Skin epidermis (tissue), 12 donors: Measurements from ENCODE around the gene ZNF451.
A peak's percentile ranks its signal among the peaks of the same experiment; 100 is the strongest.

Experiments
- H3K27ac ChIP-seq, 21 experiments: fragments of 200-600 bp; sonication (generic) in 11 of 21; one replicate each; pipeline ENCODE4 v1.5.0; 2020; ENCODE audit warnings: mild to moderate bottlenecking in 3 of 21, inconsistent platforms in 2 of 21, moderate library complexity in 2 of 21
- H3K4me3 ChIP-seq, 7 experiments: fragments of 200-600 bp; sonication (generic) in 2 of 7; one replicate each; pipeline ENCODE4 v1.5.0; 2020; ENCODE audit warnings: inconsistent platforms in 2 of 7, mild to moderate bottlenecking in 2 of 7, moderate library complexity in 1 of 7

The ZNF451 gene

GRCh38 chr6:57142178-57142525, 52.2 kb downstream of the ZNF451 start:
- Histone ChIP-seq H3K27ac (no peak overlapping the region), H3K4me3 (no peak overlapping the region)

DNA sequence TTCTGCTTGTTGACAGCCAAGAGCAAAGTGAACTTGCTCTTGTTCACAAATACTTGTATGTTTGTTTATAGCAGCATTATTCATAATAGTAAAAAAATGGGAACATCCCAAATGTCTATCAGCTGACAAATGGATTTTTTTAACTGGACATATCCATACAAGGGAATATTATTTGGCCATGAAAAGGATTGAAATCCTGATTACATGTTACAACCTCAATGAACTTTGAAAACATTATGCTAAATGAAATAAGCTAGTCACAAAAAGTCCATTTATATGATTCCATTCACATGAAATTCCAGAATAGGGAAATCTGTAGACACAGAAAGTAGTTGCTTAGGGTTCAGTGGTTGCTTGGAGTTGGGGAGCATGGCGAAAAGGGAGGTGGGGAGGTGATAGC, 53.7 kb downstream of the ZNF451 start:
- Histone ChIP-seq H3K4me3 (no peak overlapping the region), H3K27ac (no peak overlapping the region)

DNA sequence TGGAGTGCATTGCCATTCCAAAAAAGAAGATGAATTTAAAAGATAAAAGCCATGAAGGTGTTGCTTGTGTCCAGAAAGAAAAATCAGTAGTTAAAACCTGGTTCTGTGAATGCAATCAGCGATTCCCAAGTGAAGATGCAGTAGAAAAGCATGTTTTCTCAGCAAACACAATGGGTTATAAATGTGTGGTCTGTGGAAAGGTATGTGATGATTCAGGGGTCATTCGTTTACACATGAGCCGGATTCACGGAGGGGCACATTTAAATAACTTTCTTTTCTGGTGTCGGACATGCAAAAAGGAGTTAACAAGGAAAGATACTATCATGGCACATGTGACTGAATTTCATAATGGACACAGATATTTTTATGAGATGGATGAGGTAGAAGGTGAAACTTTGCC, 57.4 kb downstream of the ZNF451 start:
- Histone ChIP-seq H3K27ac (no peak overlapping the region), H3K4me3 (no peak overlapping the region)

GRCh38 chr6:57147955-57148858, 58.2 kb downstream of the ZNF451 start:
- no peak overlapping the region for H3K4me3 ChIP-seq

DNA sequence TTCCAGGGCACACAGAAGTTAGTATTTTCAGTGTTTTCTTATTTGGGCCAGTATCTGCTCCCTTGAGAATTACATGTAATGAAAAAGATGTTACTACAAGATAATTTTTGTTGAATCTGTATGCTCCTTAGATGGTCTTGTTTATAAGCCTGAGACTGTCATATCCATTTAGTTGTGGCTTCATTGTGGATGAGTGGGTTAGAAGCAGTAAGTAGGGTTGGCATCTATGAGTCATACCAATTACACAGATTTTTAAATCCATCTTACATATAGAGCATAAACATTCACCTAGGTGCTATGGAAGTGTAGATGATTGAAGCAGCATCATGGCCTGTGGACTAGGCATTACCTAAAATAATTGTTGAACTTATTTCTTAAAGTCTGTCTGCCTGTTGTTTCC, 68.7 kb downstream of the ZNF451 start:
- Histone ChIP-seq H3K27ac (no peak overlapping the region), H3K4me3 (no peak overlapping the region)

More at GRCh38 chr6:57147955-57148858, 58.2 kb downstream of the ZNF451 start:
- H3K27ac ChIP-seq, result no peak overlapping the region

DNA sequence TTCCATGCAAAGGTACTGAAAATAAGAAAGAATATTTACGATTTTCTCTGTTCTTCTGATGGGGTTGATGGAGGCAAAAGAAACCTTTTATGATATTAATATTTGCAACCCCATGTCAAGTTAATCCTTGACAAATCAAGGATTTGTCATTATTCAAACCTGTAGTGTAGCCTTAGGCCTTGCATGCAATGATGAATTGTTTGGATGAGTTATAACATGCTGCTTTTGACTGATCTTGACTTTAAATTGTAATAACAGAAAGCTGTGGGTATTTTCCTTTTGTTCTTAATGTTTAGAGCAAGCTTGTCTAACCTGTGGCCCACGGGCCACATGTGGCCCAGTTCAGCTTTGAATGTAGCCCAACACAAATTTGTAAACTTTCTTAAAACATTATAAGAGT, 69.1 kb downstream of the ZNF451 start:
- no peak overlapping the region for H3K4me3 ChIP-seq
- no peak overlapping the region for H3K27ac ChIP-seq

GRCh38 chr6:57162028-57162427, 72.0 kb downstream of the ZNF451 start:
- no peak overlapping the region for H3K27ac ChIP-seq
- no peak overlapping the region for H3K4me3 ChIP-seq

GRCh38 chr6:57162516-57162915, 72.5 kb downstream of the ZNF451 start:
- H3K27ac ChIP-seq, result no peak overlapping the region
- H3K4me3 ChIP-seq, result no peak overlapping the region

DNA sequence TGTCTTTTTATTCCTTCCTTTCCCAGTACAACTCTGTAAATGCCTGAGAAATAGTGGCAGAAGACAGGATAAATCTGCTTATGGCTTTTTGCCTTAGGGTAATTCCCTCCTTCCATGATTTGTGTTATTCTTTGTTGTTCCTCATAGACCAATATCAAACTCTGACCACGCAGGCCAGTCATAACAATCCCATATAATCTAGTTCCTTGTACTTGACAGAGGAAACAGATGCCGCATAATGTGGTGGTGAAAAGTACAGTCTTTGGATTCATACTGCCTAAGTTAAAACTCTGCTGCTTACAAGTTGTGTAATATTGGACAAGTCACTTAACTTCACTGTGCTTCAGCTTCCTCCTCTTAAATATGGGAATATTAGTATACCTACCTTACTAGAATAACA, 74.0 kb downstream of the ZNF451 start:
- Histone ChIP-seq H3K4me3 (no peak overlapping the region), H3K27ac (no peak overlapping the region)

DNA sequence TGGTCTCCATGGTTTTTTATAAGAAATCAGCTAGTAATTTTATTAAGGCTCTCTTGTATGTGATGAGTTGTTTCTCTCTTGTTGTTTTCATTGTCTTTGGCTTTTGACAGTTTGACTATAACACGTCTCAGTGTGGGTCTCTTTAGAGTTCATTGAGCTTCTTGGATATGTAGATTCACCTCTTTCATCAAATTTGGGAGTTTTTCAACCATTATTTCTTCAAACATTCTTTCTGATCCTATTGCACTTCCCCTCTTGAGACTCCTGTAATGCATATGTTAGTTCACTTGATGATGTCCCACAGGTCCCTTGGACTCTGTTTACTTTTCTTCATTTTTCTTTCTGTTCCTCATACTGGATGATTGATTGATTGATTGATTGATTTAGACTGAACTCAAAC, 75.1 kb downstream of the ZNF451 start:
- H3K4me3 ChIP-seq, result no peak overlapping the region
- no peak overlapping the region for H3K27ac ChIP-seq

DNA sequence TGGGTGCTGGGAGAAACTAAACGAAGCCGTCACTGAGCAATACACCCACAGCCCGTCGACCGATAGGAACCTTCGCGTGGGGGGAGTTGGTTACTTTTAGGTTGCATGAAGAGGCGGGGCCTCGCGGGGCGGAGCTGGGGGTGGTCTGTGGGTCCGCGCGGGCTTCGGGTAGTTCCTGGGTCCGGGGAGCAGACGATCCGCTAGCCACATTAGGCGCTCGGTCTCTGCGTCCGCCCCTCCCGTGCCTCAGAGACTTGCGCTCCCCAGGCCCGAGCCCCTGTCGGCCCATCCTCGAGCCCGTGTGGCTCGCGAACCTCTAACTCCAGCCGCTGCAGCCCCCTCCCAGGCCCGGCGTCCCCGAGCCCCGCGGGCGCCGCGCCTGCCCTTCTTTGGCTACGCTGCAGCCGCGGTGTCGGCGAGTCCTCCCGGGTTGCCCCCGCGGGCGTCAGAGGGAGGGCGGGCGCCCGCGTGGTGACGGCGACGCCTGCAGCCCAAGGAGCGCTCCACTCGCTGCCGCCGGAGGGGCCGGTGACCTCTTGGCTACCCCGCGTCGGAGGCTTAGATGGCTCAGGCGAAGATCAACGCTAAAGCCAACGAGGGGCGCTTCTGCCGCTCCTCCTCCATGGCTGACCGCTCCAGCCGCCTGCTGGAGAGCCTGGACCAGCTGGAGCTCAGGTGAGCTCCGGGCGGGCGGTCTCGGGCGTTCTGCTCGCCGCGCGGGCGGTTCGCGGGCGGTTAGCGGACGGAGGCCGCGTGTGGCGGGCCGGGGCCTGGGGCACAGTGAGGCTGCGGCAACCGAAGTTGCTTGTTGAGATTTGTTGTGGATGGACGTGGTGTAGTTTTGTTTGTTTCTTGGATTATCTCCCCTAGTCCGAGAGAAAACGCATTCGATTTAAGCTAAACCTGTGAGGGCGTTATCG, 82.4 kb downstream of the ZNF451 start, which contains the start of gene BAG2:
Gene BAG2 (plus strand): TSS at position 191 of the 920 bp plus-strand sequence. CDS start 372 bp downstream, at position 563.
- Histone ChIP-seq H3K4me3 (peak within 1 kb of the TSS; percentile 47 to 77 (median 61)), H3K27ac (peak within 1 kb of the TSS; percentile 32 to 85 (median 76))

DNA sequence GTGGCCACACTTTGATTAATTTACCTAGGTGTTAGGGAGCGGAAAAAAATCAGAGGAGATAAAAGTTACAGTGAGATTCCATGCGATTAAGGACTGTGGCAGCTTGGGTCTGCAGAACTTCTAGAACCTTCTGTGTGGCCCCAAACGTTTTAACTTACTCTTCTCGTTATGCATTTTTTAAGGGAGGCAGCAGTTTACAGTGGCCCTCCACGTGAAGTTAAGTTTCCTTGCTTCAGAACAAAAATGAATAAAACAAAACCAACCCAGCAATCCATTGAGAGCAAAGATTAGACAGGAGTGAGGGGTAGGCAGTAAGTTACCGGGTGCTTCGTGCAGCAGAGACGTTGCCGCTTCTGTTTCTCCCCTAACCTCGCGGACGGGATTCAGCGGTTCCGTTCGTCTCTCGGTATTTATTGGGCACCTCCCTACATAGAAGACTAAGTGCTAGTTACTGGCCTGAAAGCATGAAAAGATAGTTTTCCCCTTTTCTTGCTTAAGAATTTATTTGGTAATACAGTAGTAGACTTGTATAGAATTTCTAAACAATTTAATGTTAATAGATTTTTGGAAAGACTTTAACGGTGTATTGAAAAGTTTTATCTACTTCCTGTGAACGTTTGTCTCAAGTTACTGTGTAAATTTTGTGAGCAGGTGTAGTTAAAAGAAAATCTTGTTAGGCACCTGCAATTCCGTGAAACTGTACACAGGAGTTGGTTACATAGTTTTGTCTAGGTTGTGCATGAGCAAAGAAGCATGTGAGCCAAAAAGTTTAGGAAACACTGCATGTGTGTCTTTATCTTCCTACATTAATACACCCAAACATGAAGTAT, 83.3 kb downstream of the ZNF451 start:
- Histone ChIP-seq H3K4me3 (peak overlapping the region; percentile 47 to 77 (median 61)), H3K27ac (peak overlapping the region in 18 of 21 experiments; percentile 32 to 85 (median 78))

DNA sequence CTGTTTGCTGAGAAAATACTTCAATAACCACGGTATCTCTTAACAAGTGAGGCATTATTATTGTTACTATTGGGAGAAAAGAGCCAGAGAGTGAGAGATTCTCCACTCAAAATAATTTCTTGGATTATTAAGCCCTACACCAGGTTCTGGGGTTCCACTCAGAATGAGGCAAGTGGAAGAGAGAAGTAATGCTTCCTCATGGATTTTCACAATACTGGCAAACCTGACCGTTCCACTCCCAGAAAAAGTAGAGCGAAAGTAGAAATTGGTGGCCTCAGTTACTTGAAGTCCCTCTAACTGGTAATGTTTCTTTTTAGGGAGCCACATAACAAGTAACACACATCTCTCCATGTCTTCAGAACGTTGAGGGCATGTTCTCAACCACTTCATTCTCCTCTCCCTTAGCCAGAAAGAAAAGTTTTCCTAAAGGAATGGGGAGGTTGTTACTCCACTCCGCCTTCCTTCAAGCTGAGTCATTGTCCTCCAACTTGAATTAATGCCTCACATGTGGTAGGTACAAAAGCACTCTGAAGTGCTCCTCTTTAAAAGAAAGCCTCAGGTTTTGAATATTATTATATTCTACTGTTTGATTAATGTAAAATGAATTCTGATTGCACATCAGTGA, 84.0 kb downstream of the ZNF451 start:
- Histone ChIP-seq H3K4me3 (peak overlapping the region in 3 of 7 experiments; percentile 47 to 76 (median 55)), H3K27ac (peak overlapping the region in 5 of 21 experiments; percentile 31 to 85 (median 81))

- Histone ChIP-seq H3K27ac (peak overlapping the region in 1 of 21 experiments; percentile 82), H3K4me3 (no peak overlapping the region)
Measured at GRCh38 chr6:57174511-57174907, 84.5 kb downstream of the ZNF451 start.

GRCh38 chr6:57177545-57178265, 87.7 kb downstream of the ZNF451 start:
- Histone ChIP-seq H3K27ac (peak overlapping the region in 4 of 21 experiments; percentile 20 to 44 (median 40)), H3K4me3 (no peak overlapping the region)

DNA sequence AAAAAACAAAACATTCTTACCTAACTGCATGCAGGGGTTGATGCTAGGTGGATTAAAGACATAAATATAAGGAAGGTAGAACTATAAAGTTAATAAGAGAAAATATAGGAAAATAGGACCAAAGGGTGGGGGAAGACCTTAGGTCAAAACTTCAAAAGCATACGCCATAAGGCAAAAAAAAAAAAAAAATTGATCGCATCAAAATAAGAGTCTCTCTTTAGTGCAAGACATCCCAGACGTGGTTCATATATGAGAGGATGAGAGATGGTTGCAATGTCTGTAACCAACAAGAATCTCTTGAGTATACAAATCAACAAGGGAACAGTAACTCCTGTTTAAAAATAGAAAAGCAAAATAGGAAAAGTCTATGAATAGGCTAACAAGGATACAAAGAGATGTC, 90.6 kb downstream of the ZNF451 start:
- no peak overlapping the region for H3K4me3 ChIP-seq
- no peak overlapping the region for H3K27ac ChIP-seq

GRCh38 chr6:57182017-57182432, 92.0 kb downstream of the ZNF451 start:
- Histone ChIP-seq H3K4me3 (no peak overlapping the region), H3K27ac (no peak overlapping the region)

GRCh38 chr6:57183336-57183735, 93.3 kb downstream of the ZNF451 start:
- no peak overlapping the region for H3K27ac ChIP-seq
- no peak overlapping the region for H3K4me3 ChIP-seq
